ENCODE results near the gene ENO3. TPM values are rescaled to one million over a fixed set of nuclear protein-coding genes. Genes with fewer than 3 reads are reported as not detected.

ENO3 gene
- total RNA-seq, 1 donor from 2014 or later, result 62.1 TPM

DNA sequence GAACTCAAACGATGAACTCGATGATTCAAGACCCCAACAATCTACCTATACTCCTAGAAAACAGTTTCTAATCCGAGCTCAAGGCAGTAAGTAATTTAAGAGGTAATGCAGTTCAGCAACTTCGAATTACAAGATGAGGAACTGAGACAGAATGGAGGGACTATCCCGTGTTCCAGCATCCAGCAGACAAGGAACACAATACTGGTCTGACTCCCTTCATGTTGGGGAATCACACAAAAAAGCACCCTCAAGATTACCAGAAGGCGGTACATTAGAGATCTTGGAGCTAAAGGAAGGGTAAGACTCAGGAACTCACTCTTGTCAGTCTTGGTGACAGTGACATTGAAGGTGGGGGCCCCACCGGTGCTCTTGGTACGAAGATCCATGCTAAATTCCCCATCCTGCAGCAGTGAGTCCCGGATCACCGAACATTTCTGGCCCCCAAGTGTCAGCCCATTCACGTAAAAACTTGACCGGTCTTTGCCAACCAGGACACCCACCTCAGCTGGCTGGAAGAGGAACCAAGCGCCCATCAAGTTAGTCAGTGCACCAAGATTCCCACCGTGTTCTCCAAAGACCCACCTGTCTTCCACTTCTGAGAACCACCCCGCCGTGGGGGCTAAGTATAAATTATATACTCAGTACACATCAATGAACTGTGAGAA, 4.5 kb upstream of the ENO3 start:
- Mint-ChIP-seq H3K9me3 (ENCODE audit: unreplicated experiment) (peaks cover 8% of the 10 kb centered on the region), H3K27ac (ENCODE audit: unreplicated experiment) (peak overlapping the region; percentile 91), H3K36me3 (ENCODE audit: unreplicated experiment) (peaks cover 5% of the 10 kb centered on the region), H3K4me3 (ENCODE audit: unreplicated experiment) (peak overlapping the region; percentile 95), H3K4me1 (ENCODE audit: low read depth, unreplicated experiment) (peaks cover 24% of the 10 kb centered on the region), H3K27me3 (ENCODE audit: unreplicated experiment) (peaks cover 3% of the 10 kb centered on the region)
- TF ChIP-seq, protein P1, sequence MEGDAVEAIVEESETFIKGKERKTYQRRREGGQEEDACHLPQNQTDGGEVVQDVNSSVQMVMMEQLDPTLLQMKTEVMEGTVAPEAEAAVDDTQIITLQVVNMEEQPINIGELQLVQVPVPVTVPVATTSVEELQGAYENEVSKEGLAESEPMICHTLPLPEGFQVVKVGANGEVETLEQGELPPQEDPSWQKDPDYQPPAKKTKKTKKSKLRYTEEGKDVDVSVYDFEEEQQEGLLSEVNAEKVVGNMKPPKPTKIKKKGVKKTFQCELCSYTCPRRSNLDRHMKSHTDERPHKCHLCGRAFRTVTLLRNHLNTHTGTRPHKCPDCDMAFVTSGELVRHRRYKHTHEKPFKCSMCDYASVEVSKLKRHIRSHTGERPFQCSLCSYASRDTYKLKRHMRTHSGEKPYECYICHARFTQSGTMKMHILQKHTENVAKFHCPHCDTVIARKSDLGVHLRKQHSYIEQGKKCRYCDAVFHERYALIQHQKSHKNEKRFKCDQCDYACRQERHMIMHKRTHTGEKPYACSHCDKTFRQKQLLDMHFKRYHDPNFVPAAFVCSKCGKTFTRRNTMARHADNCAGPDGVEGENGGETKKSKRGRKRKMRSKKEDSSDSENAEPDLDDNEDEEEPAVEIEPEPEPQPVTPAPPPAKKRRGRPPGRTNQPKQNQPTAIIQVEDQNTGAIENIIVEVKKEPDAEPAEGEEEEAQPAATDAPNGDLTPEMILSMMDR (IDR thresholded peaks at IDR 0.05; ENCODE audit: partially characterized antibody, unreplicated experiment), result no peak
- no peak for DNase-seq

DNA sequence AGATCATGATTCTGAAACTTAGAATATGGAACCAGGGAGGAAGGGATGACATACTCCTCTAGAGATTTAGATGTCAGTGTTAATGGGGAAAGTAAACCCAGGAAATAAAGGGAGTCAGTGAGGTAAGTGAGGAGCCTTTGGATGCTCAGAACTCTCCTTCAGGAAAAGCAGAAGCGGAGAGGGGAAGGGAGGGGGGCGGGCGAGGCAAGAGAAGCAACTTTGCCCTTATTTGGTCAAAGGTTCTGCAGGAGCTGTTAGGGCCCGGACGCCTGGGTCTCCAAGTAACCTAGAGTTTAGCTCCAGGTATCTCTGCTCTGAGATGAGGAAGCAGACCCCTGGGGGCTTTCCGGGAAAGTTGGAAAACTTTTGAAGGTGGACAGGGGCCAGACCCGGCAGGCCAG, 3.9 kb upstream of the ENO3 start:
- H3K27me3 Mint-ChIP-seq (ENCODE audit: unreplicated experiment), result peaks cover 3% of the 10 kb centered on the region
- peak overlapping the region; percentile 95 for H3K4me3 Mint-ChIP-seq (ENCODE audit: unreplicated experiment)
- peaks cover 5% of the 10 kb centered on the region for H3K36me3 Mint-ChIP-seq (ENCODE audit: unreplicated experiment)
- H3K27ac Mint-ChIP-seq (ENCODE audit: unreplicated experiment), result peak overlapping the region; percentile 68
- DNase-seq, result no peak
- H3K9me3 Mint-ChIP-seq (ENCODE audit: unreplicated experiment), result peaks cover 8% of the 10 kb centered on the region
- TF ChIP-seq, protein P1 (IDR thresholded peaks at IDR 0.05; ENCODE audit: partially characterized antibody, unreplicated experiment), result no peak
- peaks cover 26% of the 10 kb centered on the region for H3K4me1 Mint-ChIP-seq (ENCODE audit: low read depth, unreplicated experiment)

DNA sequence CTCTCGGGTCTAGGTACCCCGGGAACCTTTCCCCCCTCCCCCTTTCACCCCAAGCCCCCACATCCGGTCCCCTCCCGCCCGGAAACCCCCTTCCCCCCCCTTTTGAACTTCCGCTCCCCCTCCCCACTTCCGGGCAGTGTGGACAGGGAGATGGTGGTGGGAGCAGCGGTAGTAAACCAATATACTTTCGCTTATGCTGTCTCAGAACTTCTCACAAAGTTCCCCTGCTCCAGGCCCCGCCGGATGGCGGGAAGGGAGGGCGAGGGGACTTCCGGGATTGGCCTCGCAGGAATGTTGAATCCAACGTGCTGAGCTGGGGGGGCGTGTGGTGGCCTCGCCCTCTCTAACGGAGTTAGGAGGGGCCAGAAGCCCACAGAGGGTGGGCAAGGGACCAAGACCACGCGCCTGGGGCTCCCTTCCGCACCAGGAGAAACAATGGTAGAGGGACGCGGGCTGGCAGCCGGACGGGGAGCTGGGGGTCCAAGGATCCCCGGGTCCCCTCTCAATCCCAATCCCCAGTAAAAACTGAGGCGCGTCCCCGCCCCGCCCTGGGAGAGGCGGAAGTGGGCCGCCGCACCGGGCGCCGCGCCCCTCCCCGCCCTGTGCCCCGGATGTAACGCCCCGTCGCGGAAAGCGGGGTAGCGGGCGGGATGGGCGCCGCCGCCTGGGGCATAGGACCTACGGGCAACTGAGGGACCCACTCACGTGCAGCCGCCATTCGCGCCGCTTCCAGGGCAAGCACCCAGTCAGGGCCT, 3.3 kb upstream of the ENO3 start:
- Mint-ChIP-seq H3K27me3 (ENCODE audit: unreplicated experiment) (peaks cover 3% of the 10 kb centered on the region), H3K36me3 (ENCODE audit: unreplicated experiment) (peaks cover 5% of the 10 kb centered on the region), H3K9me3 (ENCODE audit: unreplicated experiment) (peaks cover 8% of the 10 kb centered on the region), H3K27ac (ENCODE audit: unreplicated experiment) (no peak overlapping the region), H3K4me1 (ENCODE audit: low read depth, unreplicated experiment) (peaks cover 25% of the 10 kb centered on the region), H3K4me3 (ENCODE audit: unreplicated experiment) (peak overlapping the region; percentile 95)
- TF ChIP-seq, protein P1 (IDR thresholded peaks at IDR 0.05; ENCODE audit: partially characterized antibody, unreplicated experiment), result no peak
- peak; percentile 71 for DNase-seq

DNA sequence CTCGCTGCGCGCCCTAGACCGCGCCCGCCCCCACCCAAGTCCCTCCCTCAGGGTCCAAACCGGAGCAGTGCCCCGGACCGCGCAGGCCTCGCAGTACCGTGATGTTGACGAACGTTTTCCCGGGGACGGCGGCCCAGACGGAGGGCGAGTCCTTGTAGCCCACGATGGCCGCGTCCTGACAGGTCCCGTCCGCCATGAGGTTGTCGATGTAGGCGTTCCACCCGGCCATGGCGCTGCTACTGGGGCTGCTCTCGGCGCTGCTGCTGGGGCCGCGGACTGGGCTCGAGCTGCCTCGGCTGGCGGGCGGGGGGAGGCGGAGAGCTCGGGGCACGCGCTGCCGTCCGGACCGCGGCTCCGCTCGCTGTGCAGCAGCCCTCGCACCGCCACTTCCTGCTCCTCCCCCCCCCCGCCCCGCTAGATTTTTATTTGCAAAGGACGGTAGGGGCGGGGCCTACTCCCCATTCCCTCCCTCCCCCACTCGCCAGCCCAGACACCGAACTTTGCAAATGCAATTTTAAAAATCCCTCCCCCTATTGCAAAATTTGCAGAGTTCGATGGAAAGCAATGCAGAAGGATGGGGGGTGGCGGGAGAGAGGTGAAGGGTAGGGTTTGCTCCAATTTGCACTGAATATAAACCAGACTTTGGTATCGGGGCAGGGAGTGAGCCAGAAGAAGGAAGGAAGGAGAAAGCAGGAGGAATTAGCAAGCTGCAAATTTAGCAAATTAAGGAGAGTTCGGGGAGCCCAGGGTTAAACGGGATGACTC, 2.6 kb upstream of the ENO3 start, which contains the start of gene PFN1:
PFN1 (minus strand) TSS at position 365 of the 765 bp plus-strand sequence; CDS start at position 229, 136 bp downstream.
- H3K36me3 Mint-ChIP-seq (ENCODE audit: unreplicated experiment), result peaks cover 5% of the 10 kb centered on the region
- peak; percentile 84 for DNase-seq
- TF ChIP-seq, protein P1 (IDR thresholded peaks at IDR 0.05; ENCODE audit: partially characterized antibody, unreplicated experiment), result no peak

More for the DNA sequence above, 2.6 kb upstream of the ENO3 start, which contains the start of gene PFN1:
- Mint-ChIP-seq H3K4me1 (ENCODE audit: low read depth, unreplicated experiment) (peaks cover 29% of the 10 kb centered on the region), H3K9me3 (ENCODE audit: unreplicated experiment) (peaks cover 10% of the 10 kb centered on the region), H3K27me3 (ENCODE audit: unreplicated experiment) (peaks cover 5% of the 10 kb centered on the region), H3K27ac (ENCODE audit: unreplicated experiment) (peak within 1 kb of the TSS; percentile 98), H3K4me3 (ENCODE audit: unreplicated experiment) (peak within 1 kb of the TSS; percentile 100)

Measured in glutamatergic neuron (in vitro differentiated cells).